ENCODE results near the gene ERF. TPM values are rescaled to one million over a fixed set of nuclear protein-coding genes. Genes with fewer than 3 reads are reported as not detected.

Gene ERF
- total and polyA plus RNA-seq, 2 donors (not counting 1 experiment from before 2014, with no cell fraction given), result 48.6 to 51.5 TPM

GRCh38 chr19:42248270-42249148 lies 6.4 kb downstream of the ERF start:
- H3K36me3 ChIP-seq (replicated peaks in 1 of 2; ENCODE audit: control extremely low read depth in 1 of 2, control insufficient read depth in 1 of 2, extremely low read depth in 1 of 2, insufficient read depth in 2 of 2, low read length in 1 of 2), result peaks cover 2 to 15% of the 10 kb centered on the region in 2 experiments
- H3K79me2 ChIP-seq (ENCODE audit: control insufficient read depth, insufficient read depth, low read length), result peaks cover 19% of the 10 kb centered on the region
- Mint-ChIP-seq H3K9me3 (ENCODE audit: insufficient read depth) (no peaks in the 10 kb centered on the region), H3K27ac (no peak overlapping the region), H3K4me1 (peaks cover 42% of the 10 kb centered on the region), H3K4me3 (no peak overlapping the region), H3K27me3 (no peaks in the 10 kb centered on the region)
- no peak for DNase-seq
- H3K4me1 ChIP-seq (ENCODE audit: control insufficient read depth in 2 of 2, insufficient read depth in 2 of 2, low read length in 2 of 2), result peaks cover 27 to 44% of the 10 kb centered on the region in 2 donors
- no peak for TF ChIP-seq EZH2 (IDR thresholded peaks at IDR 0.05; ENCODE audit: borderline replicate concordance, insufficient read depth, low read depth, low read length, poor library complexity, severe bottlenecking)
- TF ChIP-seq, protein P1, sequence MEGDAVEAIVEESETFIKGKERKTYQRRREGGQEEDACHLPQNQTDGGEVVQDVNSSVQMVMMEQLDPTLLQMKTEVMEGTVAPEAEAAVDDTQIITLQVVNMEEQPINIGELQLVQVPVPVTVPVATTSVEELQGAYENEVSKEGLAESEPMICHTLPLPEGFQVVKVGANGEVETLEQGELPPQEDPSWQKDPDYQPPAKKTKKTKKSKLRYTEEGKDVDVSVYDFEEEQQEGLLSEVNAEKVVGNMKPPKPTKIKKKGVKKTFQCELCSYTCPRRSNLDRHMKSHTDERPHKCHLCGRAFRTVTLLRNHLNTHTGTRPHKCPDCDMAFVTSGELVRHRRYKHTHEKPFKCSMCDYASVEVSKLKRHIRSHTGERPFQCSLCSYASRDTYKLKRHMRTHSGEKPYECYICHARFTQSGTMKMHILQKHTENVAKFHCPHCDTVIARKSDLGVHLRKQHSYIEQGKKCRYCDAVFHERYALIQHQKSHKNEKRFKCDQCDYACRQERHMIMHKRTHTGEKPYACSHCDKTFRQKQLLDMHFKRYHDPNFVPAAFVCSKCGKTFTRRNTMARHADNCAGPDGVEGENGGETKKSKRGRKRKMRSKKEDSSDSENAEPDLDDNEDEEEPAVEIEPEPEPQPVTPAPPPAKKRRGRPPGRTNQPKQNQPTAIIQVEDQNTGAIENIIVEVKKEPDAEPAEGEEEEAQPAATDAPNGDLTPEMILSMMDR (IDR thresholded peaks at IDR 0.05), result no peak
- 97% methylated on average over 39 of the region's 41 CpGs for WGBS (ENCODE audit: insufficient coverage)
- no peak overlapping the region for H2AFZ ChIP-seq (ENCODE audit: insufficient read depth, low read depth, low read length, poor library complexity, severe bottlenecking)
- H3K9me3 ChIP-seq (ENCODE audit: control extremely low read depth in 1 of 3, control insufficient read depth in 2 of 3, insufficient read depth in 1 of 3, low read length in 2 of 3), result peaks cover 0 to 4% (median 0%) of the 10 kb centered on the region in 3 donors
- H3K27ac ChIP-seq (ENCODE audit: low read length in 2 of 2), result no peak overlapping the region
- no peak overlapping the region for H3K4me3 ChIP-seq (ENCODE audit: control extremely low read depth in 1 of 5, extremely low read depth in 1 of 5, insufficient read depth in 1 of 5, low read depth in 2 of 5, low read length in 4 of 5)
- no peaks in the 10 kb centered on the region for H3K27me3 ChIP-seq (replicated peaks in 1 of 4; ENCODE audit: control extremely low read depth in 1 of 4, control insufficient read depth in 3 of 4, insufficient read depth in 4 of 4, low read length in 3 of 4)
- H3K9ac ChIP-seq (ENCODE audit: low read length), result no peak overlapping the region
- intact Hi-C loops (cut with micrococcal nuclease), result no loop called here
- ChIA-PET POLR2A (interaction anchor here (0.8 kb wide), 1 partner anchor 16 kb away, joined by 6 read pairs; no protein-coding TSS in a partner anchor), CTCF (interaction anchor here (8.9 kb wide), 1 partner anchor 31 kb away, joined by 89 read pairs; no protein-coding TSS in a partner anchor)
- no peak for ATAC-seq (ENCODE audit: low read depth)
- H3K4me2 ChIP-seq (replicated peaks; ENCODE audit: low read depth, low read length, poor library complexity, severe bottlenecking), result no peak overlapping the region
- H4K20me1 ChIP-seq (ENCODE audit: control insufficient read depth, insufficient read depth, low read length, poor library complexity, severe bottlenecking), result peaks cover 22% of the 10 kb centered on the region

All from B cell (primary cell).